ENCODE measurements around the gene PI4KA. TPM values are rescaled to one million over a fixed set of nuclear protein-coding genes. Genes with fewer than 3 reads are reported as not detected.

The PI4KA gene
- polyA plus RNA-seq, 1 donor = 82.6 TPM

DNA sequence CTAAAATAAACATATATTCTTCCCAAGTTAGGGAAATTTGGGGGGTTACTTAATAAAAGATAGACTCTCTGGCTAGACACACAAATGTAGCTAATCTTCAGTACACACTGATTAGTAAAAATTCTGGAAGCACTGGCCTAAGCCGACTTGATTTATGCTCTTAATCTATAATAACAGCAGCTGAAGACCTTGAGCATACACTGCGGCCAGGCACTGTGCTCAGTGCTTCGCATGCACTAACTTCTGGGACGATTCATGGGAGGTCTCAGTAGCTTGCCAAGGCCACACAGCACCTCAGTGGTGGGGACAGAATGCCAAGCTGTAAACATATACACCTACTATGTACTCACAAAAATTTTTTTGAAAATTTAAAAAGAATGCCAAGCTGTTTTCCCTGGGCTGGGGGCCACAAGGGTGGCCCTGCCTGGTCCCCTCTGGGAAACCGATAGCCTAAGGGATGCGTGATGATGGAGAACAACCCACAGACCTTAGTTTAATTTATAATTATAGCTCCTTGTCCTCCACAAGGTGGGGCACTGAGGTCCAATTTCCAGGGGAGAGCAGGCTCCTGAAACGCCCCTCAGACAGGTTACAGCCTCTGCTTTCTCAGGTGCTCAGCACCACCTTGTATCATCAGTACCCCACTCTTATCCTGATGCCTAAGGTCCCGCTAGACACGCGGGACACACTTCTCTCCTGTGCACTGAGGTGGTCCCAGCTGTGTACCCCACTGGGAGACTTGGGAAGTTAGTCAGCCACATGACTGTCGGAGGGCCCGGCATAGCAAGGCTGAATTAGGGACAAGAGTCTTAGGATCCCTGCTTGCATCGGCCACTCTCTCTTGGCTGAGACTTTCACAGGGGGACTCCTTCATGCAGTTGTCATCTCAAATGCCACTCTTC, 64.6 kb downstream of the PI4KA start:
- no peak for DNase-seq

DNA sequence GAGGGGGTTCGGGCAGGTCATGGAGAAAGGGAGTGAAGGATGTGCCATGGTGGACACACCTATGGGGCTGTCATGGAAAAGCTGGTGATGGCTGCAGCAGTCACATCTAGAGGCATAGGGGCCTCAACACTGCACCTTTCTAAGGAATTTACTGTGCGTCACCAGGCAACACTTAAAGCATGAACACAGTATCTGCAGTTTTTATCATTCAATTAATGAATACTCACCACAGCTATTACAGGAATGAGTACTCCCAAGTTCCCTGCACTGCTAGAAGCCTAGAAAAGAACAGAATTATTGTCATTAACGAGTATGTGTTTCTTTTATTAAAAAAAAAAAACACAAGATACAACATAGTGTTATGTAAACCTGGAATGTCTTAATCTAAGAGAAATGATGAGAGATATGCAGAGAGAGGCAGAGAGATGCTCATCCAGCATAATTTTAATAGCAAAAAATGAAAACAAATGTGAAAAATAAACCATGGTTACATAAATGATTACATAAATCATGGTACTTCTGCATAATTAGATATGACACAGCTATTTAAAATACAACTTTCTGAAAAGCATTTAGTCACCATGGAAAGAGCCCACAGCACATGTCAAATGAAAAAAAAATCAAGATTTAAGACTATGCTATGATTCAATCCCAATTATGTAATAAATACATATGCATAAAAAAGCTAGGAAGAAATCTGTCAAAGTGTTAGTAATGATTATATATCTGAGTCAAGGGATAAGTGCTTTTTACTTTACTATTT, 65.5 kb downstream of the PI4KA start:
- no peak for DNase-seq

GRCh38 chr22:20792221-20792965, 66.2 kb downstream of the PI4KA start:
- DNase-seq = no peak

DNA sequence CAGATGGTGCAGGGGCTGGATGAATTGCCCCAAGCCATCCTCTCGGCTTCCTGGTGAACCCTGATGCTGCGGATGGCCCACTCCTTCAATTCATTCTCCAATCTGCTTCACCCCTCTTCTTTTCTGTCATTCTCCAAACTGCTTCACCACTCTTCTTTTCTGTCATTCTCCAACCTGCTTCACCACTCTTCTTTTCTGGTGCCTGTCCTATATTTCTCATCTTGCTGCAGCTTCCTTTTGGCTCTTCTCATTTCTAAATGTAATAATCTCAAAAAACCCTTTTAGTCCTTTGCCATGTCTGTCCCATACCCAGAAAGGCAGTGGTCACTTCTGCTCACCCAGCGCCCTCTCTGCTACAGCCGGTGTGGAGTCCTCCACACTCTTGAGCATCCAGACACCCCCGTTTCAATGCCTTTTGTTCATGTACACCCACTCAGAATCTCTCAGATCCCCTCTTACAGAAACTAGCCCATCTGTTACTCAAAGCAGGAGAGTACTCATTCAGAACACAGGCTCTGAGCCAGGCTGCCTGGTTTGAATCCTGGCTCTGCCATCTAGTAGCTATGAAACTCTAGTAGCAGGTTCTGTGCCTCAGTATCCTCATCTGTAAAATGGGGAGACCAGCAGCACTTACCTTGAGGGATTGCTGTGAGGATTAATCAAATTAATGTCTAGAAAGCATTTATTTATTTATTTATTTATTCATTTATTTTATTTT, 69.8 kb downstream of the PI4KA start:
- DNase-seq = no peak

DNA sequence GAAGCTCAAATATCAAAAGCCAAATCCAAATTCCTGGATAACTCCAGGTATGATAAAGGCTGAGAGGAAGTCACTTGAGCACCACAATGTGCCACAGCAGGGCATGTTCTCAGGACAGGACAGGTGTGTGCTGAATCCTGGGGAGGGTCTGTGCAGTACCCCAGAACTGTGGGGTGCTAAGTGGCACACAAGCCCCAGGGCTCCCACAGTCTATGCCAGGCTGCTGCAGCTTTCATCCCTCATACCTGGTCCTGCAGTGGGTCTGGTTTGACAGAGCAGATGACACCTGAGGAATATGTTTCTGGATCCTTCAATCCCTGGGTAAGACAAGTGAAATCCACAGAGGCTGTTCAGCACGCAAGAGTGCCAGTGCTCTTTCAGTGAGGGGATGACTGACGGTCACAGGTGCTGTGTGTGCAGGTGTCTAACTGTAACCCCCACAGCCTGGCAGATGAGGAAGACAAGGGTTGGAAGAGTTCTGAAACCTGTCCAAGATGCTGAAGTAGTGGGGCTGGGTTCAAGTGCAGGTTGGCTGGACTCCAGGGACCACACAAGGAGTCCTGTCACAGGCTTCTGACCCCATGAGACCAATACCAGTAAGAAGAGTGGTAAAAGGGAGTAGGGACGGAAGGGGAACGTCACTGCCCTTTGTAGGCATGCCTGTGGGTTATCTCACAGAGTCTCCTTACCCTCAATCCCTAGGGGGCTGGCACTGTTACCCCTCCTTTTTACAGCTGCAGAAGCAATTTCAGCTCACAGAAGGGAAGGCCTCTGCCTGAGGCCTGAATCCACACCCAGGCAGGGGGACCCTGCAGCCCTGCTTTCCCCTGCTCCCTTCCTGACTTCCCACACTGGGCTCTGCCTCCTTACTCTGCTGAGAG, 70.6 kb downstream of the PI4KA start:
- DNase-seq = no peak

- no peak for DNase-seq
Observed at GRCh38 chr22:20787223-20787622, 71.4 kb downstream of the PI4KA start.

DNA sequence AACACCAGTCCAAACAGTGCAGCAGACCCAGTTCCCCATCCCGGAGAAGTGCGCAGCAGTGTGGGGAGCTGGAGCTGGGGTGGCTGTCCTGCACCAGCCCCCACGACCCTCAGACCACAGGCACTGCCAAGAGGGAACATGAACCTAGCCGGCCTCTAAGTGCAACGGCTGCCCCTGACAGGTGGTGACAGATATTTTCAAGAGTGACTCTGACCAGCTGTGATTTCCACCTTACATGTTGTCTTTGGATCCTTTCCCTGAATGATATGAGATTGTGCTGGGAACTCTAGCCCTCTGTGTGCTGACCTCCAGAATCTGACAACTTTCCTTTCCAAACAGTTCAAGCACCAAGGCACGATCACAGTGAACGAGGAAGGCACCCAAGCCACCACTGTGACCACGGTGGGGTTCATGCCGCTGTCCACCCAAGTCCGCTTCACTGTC, 72.1 kb downstream of the PI4KA start:
- DNase-seq = no peak

GRCh38 chr22:20786048-20786447, 72.6 kb downstream of the PI4KA start:
- no peak for DNase-seq

- DNase-seq = no peak
Observed at GRCh38 chr22:20785415-20785814, 73.2 kb downstream of the PI4KA start.

GRCh38 chr22:20783844-20784723, 74.5 kb downstream of the PI4KA start:
- peak; percentile 29 for DNase-seq

- DNase-seq = no peak
Observed at GRCh38 chr22:20783300-20783673, 75.3 kb downstream of the PI4KA start.

DNA sequence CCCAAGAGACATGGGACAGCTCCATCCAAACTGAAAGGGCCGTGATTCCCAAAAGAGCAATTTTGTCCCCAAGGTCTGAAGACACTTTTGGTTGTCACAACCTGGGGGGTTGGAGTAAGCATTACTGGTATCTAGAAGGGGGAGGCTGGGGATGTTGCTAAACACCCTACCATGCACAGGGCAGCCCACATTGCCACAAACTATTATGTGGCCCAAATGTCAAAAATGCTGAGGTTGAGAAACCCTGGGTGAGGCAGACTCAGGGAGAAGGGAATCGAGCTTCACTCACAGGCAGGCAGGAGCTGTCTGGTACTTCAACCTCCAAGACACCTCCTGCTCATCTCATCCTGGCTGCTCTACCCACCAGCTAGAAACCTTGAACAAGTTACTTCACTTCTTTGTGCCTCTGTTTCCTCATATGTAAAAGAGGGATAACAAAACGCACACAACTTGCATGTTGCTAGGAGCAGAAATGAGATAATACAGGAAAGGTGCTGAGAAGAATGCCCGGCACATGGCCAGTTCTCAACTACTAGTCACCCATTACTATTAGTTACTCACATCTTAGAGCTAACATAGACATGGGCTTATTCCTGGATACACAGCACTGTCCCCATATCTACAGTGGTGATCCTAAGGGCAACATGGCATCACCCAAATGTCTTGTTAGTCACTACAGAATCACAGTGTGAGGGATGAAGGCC, 75.9 kb downstream of the PI4KA start:
- no peak for DNase-seq

DNA sequence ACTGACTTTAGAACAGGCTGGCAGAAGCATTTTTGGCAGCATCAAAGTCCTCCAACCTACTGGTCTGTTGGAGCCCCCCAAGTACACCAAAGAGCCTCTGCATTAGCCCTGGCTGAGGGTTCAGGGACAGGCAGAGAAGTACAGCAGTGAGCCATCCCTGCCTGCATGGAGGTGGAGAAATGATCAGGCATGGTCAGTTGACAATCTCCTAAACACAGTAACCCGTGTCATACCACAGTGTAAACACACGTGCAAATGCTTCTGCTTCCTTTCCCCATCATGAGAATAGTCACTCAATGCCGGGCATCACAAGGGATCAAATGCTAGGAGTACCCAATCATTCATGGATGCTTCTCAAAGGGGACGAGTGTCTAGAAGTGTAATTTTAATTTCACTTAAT, 76.5 kb downstream of the PI4KA start:
- DNase-seq = no peak

- DNase-seq = no peak
Observed at GRCh38 chr22:20781272-20781990, 77.2 kb downstream of the PI4KA start.

- DNase-seq = no peak
Observed at GRCh38 chr22:20779818-20780158, 78.8 kb downstream of the PI4KA start.

GRCh38 chr22:20779014-20779817, 79.4 kb downstream of the PI4KA start:
- DNase-seq = no peak

GRCh38 chr22:20777420-20778177, 81.0 kb downstream of the PI4KA start:
- DNase-seq = no peak

All from left kidney (tissue), 2 donors.